ENCODE results near the gene MYLK. TPM values are rescaled to one million over a fixed set of nuclear protein-coding genes. Genes with fewer than 3 reads are reported as not detected.

The MYLK gene
- total and polyA plus RNA-seq, 2 of the 4 experiments (the other 2 are of a cell fraction) = 299 to 484 TPM

GRCh38 chr3:123620343-123620742 is 263.8 kb downstream of the MYLK start:
- Histone ChIP-seq H3K18ac (ENCODE audit: low read depth, low read length) (peak overlapping the region; percentile 95), H3K4me1 (ENCODE audit: control insufficient read depth, insufficient read depth, low read length) (peaks cover 44% of the 10 kb centered on the region), H3K9ac (ENCODE audit: low read depth, low read length) (peak overlapping the region; percentile 96), H2BK15ac (ENCODE audit: low read depth, low read length) (peak overlapping the region; percentile 62; the same call in 1 of the 3 replicates), H2AFZ (replicated peaks; ENCODE audit: low read length, poor library complexity) (peak overlapping the region; percentile 53), H4K91ac (ENCODE audit: insufficient read depth, low read depth, low read length) (peak overlapping the region; percentile 96), H3K23ac (ENCODE audit: low read depth, low read length) (peak overlapping the region; percentile 78), H3K4ac (ENCODE audit: low read depth, low read length) (peak overlapping the region; percentile 92), H2BK120ac (ENCODE audit: low read depth, low read length) (peak overlapping the region; percentile 80), H3K27ac (ENCODE audit: insufficient read depth, low read length) (peak overlapping the region; percentile 95), H3K9me3 (ENCODE audit: control insufficient read depth, insufficient read depth, low read length) (no peaks in the 10 kb centered on the region), H2BK5ac (ENCODE audit: low read depth, low read length, poor library complexity, severe bottlenecking) (peak overlapping the region; percentile 85), H4K20me1 (ENCODE audit: insufficient read depth, low read length) (peaks cover 34% of the 10 kb centered on the region), H2BK20ac (ENCODE audit: low read depth, low read length) (peak overlapping the region; percentile 44), H3K9me1 (ENCODE audit: insufficient read depth, low read length) (peaks cover 35% of the 10 kb centered on the region), H3K4me3 (ENCODE audit: insufficient read depth, low read depth, low read length) (peak overlapping the region; percentile 61), H3K27me3 (ENCODE audit: control insufficient read depth, insufficient read depth, low read length) (no peaks in the 10 kb centered on the region), H4K5ac (ENCODE audit: low read depth, low read length) (peak overlapping the region; percentile 85), H3K14ac (replicated peaks; ENCODE audit: low read depth, low read length) (peak overlapping the region; percentile 92), H3K4me2 (ENCODE audit: low read depth, low read length) (peak overlapping the region; percentile 87), H4K8ac (ENCODE audit: low read depth in 2 of 2, low read length in 2 of 2) (peak overlapping the region; percentile 70 to 83), H2AK5ac (ENCODE audit: low read depth, low read length) (peak overlapping the region; percentile 89), H3K36me3 (ENCODE audit: control insufficient read depth, insufficient read depth, low read length) (peaks cover 60% of the 10 kb centered on the region), H3K79me1 (ENCODE audit: low read depth in 1 of 2, low read length in 2 of 2) (peaks cover 19 to 73% of the 10 kb centered on the region in 2 experiments), H2AK9ac (replicated peaks; ENCODE audit: low read depth, low read length, poor library complexity) (peak overlapping the region; percentile 93), H3K56ac (ENCODE audit: extremely low read depth, insufficient read depth, low read length) (peak overlapping the region; percentile 90)
- intact Hi-C loops (cut with micrococcal nuclease) (no loop called here), dilution Hi-C loops (cut with HindIII; ENCODE audit: low sequenced_read_pairs, unreplicated experiment) (no loop called here), in situ Hi-C loops (cut with MboI; ENCODE audit: low sequenced_read_pairs) (no loop called here)
- ChIA-PET CTCF (interaction anchor here (1.0 to 3.4 kb wide), 2 partner anchors 22 to 32 kb away, joined by 6 to 13 read pairs; no protein-coding TSS in a partner anchor), POLR2A (ENCODE audit: unreplicated experiment) (no interaction called here)
- ATAC-seq (ENCODE audit: low read depth) = peak; percentile 79
- TF ChIP-seq POLR2A (IDR thresholded peaks at IDR 0.05; ENCODE audit: low read depth, low read length) = peak; percentile 72
- TF ChIP-seq, protein P1, sequence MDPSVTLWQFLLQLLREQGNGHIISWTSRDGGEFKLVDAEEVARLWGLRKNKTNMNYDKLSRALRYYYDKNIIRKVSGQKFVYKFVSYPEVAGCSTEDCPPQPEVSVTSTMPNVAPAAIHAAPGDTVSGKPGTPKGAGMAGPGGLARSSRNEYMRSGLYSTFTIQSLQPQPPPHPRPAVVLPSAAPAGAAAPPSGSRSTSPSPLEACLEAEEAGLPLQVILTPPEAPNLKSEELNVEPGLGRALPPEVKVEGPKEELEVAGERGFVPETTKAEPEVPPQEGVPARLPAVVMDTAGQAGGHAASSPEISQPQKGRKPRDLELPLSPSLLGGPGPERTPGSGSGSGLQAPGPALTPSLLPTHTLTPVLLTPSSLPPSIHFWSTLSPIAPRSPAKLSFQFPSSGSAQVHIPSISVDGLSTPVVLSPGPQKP (IDR thresholded peaks at IDR 0.05; ENCODE audit: borderline replicate concordance, low read depth, low read length) = no peak
- TF ChIP-seq MAFK (IDR thresholded peaks at IDR 0.05; ENCODE audit: low read depth, low read length) = peak; percentile 81
- no peak for TF ChIP-seq SMC3 (IDR thresholded peaks at IDR 0.05; ENCODE audit: low read depth, low read length)
- peak; percentile 94 for DNase-seq
- BruUV-seq (replicated peaks) = no TSS peak
- WGBS, 2 experiments (ENCODE audit: extremely low coverage in 2 of 2, insufficient read length in 1 of 2) = 0% methylated on average over 2 of the region's 8 CpGs; no CpG with 5 or more reads in 1 of the 2 experiments

Data from IMR-90 (cell line).